ENCODE data around the gene UNC13D. TPM values are rescaled to one million over a fixed set of nuclear protein-coding genes. Genes with fewer than 3 reads are reported as not detected.

The UNC13D gene
- polyA plus RNA-seq, 1 donor (not counting 4 experiments of a cell fraction or from before 2014, with no cell fraction given), result 0.25 TPM

DNA sequence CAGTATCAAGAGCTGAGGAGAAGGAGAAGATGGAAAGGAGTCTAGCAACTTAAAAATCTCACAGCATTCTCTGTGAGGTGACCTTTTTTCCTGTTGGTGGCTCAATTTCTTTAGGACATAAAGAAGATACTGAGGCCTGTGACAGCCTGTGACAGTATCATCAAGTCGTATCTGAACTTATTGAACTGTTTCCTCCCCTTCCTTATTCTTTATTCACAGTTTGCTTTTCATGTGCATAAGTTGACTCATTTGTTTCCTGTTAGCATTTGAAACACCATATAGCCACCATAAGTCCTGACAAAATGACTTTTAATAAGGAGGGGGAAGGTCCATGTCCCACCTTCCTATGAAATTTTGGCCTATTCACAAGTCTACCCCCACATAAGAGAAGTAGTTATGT, 50.7 kb downstream of the UNC13D start:
- Histone ChIP-seq H3K27ac (ENCODE audit: control insufficient read depth, insufficient read depth, low read length) (no peak overlapping the region), H3K4me2 (ENCODE audit: control insufficient read depth, extremely low read depth, insufficient read depth, low read depth, low read length) (no peak overlapping the region), H3K9me3 (ENCODE audit: control insufficient read depth, low read depth, low read length) (no peaks in the 10 kb centered on the region), H4K20me1 (ENCODE audit: control insufficient read depth, extremely low read depth, insufficient read depth, low read length) (no peaks in the 10 kb centered on the region), H3K9ac (ENCODE audit: control insufficient read depth, extremely low read depth, insufficient read depth, low read length) (no peak overlapping the region), H3K36me3 (ENCODE audit: control insufficient read depth in 2 of 2, extremely low read depth in 1 of 2, insufficient read depth in 2 of 2, low read length in 2 of 2) (peaks cover 0 to 7% of the 10 kb centered on the region in 2 experiments), H3K27me3 (ENCODE audit: control insufficient read depth, extremely low read depth, insufficient read depth, low read length) (no peaks in the 10 kb centered on the region), H3K4me3 (ENCODE audit: control insufficient read depth in 2 of 3, extremely low read depth in 1 of 3, insufficient read depth in 2 of 3, low read depth in 1 of 3, low read length in 3 of 3) (no peak overlapping the region), H3K79me2 (ENCODE audit: control insufficient read depth, insufficient read depth, low read length) (peaks cover 5% of the 10 kb centered on the region), H2AFZ (ENCODE audit: control insufficient read depth, low read length) (no peak overlapping the region), H3K4me1 (ENCODE audit: control insufficient read depth, extremely low read depth, insufficient read depth, low read length) (no peaks in the 10 kb centered on the region), H3K9me1 (ENCODE audit: control insufficient read depth, extremely low read depth, insufficient read depth, low read length) (no peaks in the 10 kb centered on the region)
- DNase-seq (ENCODE audit: low read depth, low spot score), result no peak
- TF ChIP-seq, protein P1, sequence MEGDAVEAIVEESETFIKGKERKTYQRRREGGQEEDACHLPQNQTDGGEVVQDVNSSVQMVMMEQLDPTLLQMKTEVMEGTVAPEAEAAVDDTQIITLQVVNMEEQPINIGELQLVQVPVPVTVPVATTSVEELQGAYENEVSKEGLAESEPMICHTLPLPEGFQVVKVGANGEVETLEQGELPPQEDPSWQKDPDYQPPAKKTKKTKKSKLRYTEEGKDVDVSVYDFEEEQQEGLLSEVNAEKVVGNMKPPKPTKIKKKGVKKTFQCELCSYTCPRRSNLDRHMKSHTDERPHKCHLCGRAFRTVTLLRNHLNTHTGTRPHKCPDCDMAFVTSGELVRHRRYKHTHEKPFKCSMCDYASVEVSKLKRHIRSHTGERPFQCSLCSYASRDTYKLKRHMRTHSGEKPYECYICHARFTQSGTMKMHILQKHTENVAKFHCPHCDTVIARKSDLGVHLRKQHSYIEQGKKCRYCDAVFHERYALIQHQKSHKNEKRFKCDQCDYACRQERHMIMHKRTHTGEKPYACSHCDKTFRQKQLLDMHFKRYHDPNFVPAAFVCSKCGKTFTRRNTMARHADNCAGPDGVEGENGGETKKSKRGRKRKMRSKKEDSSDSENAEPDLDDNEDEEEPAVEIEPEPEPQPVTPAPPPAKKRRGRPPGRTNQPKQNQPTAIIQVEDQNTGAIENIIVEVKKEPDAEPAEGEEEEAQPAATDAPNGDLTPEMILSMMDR (optimal IDR thresholded peaks at IDR 0.05 in 1 of 3, IDR thresholded peaks at IDR 0.05 in 1 of 3, conservative IDR thresholded peaks at IDR 0.05 in 1 of 3; ENCODE audit: extremely low read depth in 1 of 3, insufficient read depth in 2 of 3, low read length in 3 of 3), result no peak
- TF ChIP-seq EZH2 (IDR thresholded peaks at IDR 0.05; ENCODE audit: low read length), result no peak
- dilution Hi-C loops (cut with MboI; ENCODE audit: extremely low pct_ligation_motif_present, low sequenced_read_pairs), result no loop called here
- no peak for FAIRE-seq

- no peak overlapping the region for H3K9ac ChIP-seq (ENCODE audit: control insufficient read depth, extremely low read depth, insufficient read depth, low read length)
- H3K27me3 ChIP-seq (ENCODE audit: control insufficient read depth, extremely low read depth, insufficient read depth, low read length), result no peaks in the 10 kb centered on the region
- FAIRE-seq (no peak), DNase-seq (ENCODE audit: low read depth, low spot score) (no peak)
- H3K9me3 ChIP-seq (ENCODE audit: control insufficient read depth, low read depth, low read length), result no peaks in the 10 kb centered on the region
- peaks cover 0 to 4% of the 10 kb centered on the region in 2 experiments for H3K36me3 ChIP-seq (ENCODE audit: control insufficient read depth in 2 of 2, extremely low read depth in 1 of 2, insufficient read depth in 2 of 2, low read length in 2 of 2)
- H4K20me1 ChIP-seq (ENCODE audit: control insufficient read depth, extremely low read depth, insufficient read depth, low read length), result no peaks in the 10 kb centered on the region
- H3K4me1 ChIP-seq (ENCODE audit: control insufficient read depth, extremely low read depth, insufficient read depth, low read length), result peaks cover 8% of the 10 kb centered on the region
- H2AFZ ChIP-seq (ENCODE audit: control insufficient read depth, low read length), result no peak overlapping the region
- peaks cover 12% of the 10 kb centered on the region for H3K79me2 ChIP-seq (ENCODE audit: control insufficient read depth, insufficient read depth, low read length)
- no peak overlapping the region for H3K27ac ChIP-seq (ENCODE audit: control insufficient read depth, insufficient read depth, low read length)
- TF ChIP-seq, protein P1 (optimal IDR thresholded peaks at IDR 0.05 in 1 of 3, IDR thresholded peaks at IDR 0.05 in 1 of 3, conservative IDR thresholded peaks at IDR 0.05 in 1 of 3; ENCODE audit: extremely low read depth in 1 of 3, insufficient read depth in 2 of 3, low read length in 3 of 3), result no peak
- TF ChIP-seq EZH2 (IDR thresholded peaks at IDR 0.05; ENCODE audit: low read length), result no peak
- no peaks in the 10 kb centered on the region for H3K9me1 ChIP-seq (ENCODE audit: control insufficient read depth, extremely low read depth, insufficient read depth, low read length)
- H3K4me3 ChIP-seq (ENCODE audit: control insufficient read depth in 2 of 3, extremely low read depth in 1 of 3, insufficient read depth in 2 of 3, low read depth in 1 of 3, low read length in 3 of 3), result no peak overlapping the region
- dilution Hi-C loops (cut with MboI; ENCODE audit: extremely low pct_ligation_motif_present, low sequenced_read_pairs), result no loop called here
- no peak overlapping the region for H3K4me2 ChIP-seq (ENCODE audit: control insufficient read depth, extremely low read depth, insufficient read depth, low read depth, low read length)
These were observed 53.0 kb downstream of the UNC13D start for GRCh38 chr17:75791254-75791653.
